Activated CD4-positive, alpha-beta T cell treated with anti-CD3 and anti-CD28 coated beads, Interleukin-10, Interleukin-2, amounts not matched to agents 100 ng/mL and 50 ng/mL, durations not matched to agents 16 hours and 8 hours (primary cell): ENCODE results near the gene KCNG1.
A peak's percentile ranks its signal among the peaks of the same experiment; 100 is the strongest.
"Not testable (repeated sequence)": the region's sequence is repeated elsewhere in the genome, so short reads cannot be mapped to it uniquely, and the experiment has no call there.

Source experiments
- DNase-seq: peaks from one replicate; pipeline ENCODE4 v3.0.0-alpha.2; 2020

The KCNG1 gene, protein sequence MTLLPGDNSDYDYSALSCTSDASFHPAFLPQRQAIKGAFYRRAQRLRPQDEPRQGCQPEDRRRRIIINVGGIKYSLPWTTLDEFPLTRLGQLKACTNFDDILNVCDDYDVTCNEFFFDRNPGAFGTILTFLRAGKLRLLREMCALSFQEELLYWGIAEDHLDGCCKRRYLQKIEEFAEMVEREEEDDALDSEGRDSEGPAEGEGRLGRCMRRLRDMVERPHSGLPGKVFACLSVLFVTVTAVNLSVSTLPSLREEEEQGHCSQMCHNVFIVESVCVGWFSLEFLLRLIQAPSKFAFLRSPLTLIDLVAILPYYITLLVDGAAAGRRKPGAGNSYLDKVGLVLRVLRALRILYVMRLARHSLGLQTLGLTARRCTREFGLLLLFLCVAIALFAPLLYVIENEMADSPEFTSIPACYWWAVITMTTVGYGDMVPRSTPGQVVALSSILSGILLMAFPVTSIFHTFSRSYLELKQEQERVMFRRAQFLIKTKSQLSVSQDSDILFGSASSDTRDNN

DNA sequence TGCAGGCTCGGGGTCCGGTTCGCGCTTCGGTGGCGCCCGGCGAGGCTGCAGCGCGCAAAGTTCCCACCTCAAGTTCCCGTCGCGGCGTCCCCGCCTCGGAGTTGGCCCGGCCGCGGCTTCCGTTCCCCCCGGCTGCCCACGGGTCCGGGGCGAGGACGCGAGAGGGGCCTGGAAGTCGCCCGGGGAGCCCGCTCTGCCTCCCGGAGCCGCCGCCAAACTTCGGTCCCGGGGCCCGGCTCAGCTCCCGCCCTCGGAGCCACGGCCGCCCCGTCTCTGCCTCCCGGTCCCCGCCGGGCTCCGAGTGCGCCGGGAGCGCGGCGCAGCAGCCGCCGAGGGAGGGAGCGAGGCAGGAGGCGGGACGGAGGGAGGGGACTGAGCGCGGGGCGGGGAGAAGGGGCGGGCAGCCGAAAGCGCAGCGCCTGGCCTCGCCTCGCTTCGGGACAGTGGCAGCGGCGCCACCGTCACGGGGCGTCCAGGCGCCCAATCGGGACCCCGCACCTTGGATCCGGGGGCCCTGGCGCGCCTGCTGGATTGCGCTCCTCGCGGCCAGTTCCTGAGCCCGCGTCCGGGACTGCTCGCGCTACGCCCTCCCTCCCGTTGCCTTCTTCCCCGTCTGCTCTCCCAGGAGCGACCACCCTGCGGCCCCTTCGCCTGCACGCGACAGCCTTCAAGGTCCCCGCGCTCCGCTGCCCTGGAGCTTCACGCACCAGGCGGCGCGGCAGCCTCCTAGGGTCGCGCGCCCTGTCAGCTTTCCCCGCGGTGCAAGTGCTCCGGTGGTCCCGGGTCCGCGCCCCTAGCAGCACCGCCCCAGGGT lies at the start of gene KCNG1:
Gene KCNG1, minus strand, starts transcription at position 305 of the 814 bp plus-strand sequence. CDS start 12,769 bp downstream, outside the sequence.
- DNase-seq: peak; percentile 64

DNA sequence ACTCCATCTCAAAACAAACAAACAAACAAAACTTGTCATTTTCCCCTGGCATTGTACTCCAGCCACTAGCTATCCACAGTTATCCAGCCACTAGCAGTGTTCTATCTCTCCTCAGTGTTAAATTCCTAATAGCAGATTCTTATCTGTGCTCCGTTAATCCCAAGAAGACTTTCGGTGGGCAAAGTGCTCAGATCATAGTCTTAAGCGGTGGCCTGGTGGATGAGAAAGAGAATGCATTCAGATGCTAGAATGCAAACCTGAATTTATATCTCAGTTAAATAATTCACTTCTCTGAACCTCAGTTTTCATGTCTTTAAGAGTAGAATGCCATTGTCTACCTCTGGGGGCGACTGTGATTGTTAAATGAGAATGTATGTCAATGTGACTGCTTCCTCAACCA lies 47.7 kb upstream of the KCNG1 start:
- no peak for DNase-seq

DNA sequence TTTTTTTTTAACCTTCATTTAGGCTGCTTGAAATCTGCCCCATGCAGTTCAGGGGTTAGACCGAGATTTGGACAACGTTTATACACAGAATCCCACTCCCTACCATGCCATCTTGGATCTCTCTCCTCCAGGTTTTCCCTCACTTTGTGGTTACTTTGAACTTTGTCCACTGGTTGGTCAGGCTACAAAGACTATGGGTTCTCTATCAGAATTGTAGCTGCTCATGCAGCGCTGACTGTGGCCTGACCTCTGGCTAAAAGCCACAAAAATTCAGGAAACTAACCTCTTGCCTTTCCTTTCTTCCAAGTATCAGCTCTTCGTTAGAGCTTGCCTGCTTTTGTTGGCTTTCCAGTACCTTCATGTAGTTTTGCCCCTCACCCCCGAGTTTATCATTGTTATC lies 44.9 kb upstream of the KCNG1 start:
- DNase-seq: no peak

DNA sequence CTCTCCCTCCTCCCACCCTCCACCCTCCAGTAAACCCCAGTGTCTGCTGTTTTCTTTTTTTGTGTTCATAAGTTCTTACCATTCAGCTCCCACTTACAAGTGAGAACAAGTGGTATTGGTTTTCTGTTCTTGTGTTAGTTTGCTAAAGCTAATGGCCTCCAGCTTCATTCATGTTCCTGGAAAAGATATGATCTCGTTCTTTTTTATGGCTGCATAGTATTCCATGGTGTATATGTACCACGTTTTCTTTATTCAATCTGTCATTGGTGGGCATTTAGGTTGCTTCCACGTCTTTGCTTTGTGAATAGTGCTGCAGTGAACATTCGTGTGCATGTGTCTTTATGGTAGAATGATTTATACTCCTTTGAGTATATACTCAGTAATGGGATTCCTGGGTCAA lies 42.7 kb upstream of the KCNG1 start:
- no peak for DNase-seq

DNA sequence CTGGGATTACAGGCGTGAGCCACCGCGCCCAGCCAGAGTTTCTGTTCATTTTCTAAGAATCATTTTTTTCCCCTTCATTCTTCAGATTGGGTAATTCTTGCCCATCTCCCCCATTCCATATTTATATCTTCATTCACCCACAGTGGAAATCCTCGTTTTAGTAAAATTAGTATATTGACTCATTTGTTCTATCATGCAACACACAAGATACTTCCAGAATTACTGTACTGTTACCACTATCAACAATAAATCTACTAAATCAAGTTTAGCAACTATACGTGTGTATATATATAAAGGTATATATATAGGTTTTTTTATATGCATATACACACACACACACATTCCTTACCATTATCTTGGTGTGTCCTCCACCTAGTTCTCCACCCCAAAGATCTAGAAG lies 41.2 kb upstream of the KCNG1 start:
- DNase-seq: peak; percentile 52

DNA sequence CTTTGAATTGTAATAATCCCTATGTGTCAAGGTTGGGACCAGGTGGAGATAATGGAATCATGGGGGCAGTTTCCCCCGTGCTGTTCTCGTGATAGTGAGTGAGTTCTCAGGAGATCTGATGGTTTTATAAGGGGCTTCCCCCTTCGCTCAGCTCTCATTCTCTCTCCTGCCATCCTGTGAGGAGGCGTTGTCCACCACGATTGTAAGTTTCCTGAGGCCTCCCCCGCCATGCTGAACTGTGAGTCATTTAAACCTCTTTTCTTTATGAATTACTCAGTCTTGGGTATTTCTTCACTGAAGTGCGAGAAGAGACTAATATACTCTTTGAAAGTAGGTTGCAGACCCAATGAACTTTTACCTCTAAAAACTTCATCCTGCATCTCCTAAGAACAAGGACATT lies 39.2 kb upstream of the KCNG1 start:
- DNase-seq: peak; percentile 78

DNA sequence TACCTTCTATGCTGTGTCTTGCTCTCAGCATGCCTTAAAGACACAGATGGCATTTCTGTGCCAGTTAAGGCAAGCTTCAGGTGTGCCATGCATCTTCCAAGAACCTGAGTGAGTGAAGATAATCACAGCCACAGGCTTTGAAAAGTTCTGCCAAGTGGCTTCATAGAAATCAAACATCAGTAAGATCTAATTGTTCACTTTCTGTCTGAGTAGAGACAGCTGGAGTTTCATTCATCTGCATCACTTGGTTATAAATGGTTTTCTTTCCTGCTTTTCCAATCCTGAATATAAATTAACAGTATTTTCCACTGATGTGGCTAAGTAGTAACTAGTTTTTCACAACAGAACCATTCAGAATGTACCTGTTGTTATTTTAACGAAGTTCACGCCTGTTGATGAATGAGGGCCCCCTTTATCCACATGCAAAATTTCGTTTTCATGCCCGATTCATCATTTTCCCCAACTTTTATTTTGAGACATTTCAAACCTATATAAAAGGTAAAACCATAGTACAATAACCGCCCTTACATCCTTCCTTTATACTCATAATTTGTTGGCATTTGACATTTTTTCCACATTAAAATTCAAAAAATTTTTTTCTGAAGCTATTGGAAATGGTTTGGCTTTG lies 38.6 kb upstream of the KCNG1 start:
- no peak for DNase-seq

DNA sequence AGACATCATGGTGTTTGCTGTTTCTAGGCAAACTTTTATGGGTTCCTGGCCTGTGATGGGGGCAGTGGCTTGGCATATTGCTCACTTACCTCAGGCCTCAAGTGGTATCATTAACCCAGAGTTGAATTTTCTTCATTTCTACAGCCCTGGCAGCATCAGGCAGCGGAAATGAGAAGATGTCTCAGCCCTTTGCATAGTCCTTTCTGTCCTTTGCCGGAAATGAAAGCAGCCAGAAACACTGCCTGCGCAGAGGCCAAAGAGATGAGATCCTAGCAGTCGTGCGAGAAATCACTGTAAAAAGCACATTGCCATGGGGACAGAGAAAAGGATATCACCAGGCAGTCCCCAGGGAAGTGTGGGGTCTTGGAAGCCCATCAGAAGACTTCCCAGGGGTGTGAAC lies 37.4 kb upstream of the KCNG1 start:
- no peak for DNase-seq

DNA sequence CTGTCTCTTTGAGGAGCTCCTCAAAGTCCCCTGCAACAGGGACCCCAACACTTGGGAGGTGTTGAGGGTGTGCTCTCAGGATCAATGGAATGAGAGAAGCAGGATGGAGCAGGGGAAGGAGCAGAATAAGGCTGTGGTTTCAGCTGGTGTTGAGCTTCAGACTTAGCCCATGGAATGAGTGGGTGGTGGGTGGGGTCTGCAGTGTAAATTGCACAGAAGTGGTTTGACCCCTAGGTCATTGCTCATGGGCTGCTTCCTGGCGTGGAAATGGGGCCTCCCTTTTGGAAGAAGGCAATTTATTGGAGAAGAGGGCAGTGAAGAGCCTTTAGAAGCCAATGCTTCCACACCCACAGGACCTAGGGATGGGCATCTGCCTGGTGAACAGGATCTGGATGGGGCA lies 37.0 kb upstream of the KCNG1 start:
- DNase-seq: no peak

DNA sequence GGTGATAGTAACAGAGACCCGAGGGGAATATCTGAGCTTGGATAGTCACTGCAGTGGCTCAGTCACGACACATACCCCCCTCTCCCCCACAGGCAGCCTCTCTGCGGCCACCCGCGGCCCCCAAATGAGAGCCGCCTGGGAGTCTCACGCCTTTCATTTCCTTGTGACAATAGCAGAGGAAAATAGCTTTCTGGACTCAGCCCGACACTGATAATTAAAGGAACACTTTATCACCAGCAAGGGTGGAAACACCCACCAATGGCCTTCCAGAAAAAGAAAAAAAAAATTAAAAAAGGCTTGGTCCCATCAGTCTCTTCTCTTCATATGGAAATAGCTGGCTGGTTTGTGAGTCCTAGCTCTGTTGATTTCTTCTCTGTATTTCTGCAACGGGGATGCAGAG lies 35.1 kb upstream of the KCNG1 start:
- DNase-seq: no peak

DNA sequence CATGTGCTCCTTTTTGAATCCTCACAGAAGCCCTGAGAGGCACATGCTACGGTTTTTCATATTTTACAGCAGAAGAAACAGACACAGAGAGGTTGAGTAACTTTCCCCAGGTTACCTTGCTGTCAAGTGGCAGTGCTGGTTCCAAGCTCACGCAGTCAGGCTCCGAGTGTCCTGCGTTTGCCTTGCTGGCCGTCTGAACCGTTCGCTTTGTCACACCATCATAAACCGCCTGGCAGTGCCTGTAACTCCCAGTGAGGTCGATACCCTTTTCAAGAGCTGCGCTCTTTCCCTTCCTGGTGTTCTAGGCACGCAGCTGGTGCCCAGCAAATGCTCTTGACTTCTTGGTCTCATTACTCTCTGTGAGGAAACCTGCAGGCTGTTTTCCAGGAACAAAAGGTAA lies 31.3 kb upstream of the KCNG1 start:
- DNase-seq: no peak

DNA sequence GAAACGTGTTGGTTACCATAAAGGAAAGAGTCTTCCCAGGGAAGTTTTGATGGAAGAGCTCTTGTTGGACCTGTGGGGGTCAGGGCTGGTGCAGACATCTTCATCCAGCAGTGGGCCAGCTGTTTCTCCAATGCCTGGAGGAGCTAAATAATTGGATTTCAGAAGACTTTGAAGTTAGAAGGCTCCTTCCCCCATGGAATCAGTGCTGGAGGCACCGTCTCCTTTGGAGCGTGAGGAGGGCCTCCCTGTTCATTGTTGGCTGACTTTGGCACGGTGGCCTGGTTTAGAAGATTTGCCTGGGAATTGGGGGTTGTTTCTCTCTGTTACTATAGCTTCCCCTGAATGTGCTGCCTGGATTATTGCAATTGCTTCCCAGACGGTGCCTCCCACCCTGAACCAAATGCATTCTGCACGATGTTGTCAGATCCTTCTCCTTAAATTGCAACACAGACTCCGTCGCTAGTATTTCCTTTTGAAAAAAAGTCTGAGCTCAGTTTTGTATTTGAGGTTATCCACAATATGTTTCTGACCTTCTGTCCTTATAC lies 27.7 kb upstream of the KCNG1 start:
- no peak for DNase-seq

DNA sequence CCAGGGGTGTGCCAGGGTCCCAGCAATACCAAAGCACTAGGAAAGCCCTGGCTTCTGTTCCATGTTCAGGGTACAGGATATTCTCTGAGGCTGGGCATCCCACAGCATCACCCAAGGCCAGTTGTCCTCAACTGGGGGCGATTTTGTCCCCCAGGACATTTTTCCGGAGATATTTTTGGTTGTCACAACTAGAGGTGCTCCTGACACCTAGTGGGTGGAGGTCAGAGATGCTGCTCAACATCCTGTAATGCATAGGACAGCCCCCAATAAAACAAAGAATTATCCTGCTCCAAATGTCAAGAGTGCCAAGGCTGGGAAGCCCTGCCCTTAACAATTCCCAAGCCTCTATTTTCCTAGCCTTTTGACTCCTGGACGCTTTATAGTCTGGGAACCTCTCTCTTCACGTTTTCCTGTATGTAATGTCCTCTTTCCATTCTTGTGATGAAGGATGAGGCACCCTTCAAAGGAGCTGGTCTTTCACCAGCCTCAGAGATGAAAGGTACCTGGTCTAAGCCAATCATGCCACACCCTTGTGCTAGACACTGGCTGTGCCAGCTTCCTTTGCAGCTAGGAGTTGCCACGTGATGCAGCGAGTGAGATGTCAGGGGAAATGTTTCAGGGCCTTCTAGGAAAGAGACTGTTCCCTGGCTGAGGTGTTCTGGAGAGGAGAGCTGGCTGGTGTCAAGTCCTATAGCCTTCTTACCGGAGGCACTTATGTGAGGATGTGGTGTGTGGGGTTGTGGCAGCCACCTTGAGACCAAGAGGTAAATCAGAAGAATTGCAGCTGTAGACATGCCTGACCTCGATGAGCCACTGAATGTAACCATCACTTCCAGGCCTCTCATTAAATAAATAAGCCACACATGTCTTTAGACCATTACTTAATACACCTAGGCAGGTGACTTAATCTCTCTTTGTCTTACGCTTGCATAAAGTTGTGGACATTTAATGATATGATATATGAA lies 23.4 kb upstream of the KCNG1 start:
- no peak for DNase-seq

DNA sequence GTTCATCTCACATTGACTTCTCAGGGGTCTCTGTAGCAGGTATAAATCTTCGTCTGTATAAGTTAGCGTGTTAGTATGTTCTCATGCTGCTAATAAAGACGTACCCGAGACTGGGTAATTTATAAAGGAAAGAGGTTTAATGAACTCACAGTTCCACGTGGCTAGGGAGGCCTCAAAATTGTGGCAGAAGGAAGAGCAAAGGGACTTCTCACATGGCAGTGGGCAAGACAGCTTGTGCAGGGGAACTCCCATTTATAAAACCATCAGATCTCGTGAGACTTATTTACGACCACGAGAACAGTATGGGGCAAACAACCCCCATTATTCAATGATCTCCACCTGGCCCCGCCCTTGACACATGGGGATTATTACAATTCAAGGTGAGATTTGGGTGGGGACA lies 22.6 kb upstream of the KCNG1 start:
- not testable (repeated sequence) for DNase-seq

DNA sequence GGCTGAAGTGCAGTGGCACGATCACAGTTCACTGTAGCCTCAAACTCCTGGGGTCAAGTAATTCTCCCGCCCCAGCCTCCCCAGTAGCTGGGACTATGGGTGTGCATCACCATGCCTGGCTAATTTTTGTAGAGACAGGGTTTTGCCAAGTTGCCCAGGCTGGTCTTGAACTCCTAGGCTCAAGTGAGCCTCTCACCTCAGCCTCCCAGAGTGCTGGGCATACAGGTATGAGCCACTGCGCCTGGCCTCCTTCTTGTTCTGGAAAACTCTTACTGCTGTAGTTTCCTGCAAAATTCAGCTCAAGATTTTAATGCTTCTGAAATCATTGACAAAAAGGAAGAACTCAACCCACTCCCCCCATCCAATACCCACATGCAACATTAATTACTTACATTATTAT lies 21.9 kb upstream of the KCNG1 start:
- no peak for DNase-seq

DNA sequence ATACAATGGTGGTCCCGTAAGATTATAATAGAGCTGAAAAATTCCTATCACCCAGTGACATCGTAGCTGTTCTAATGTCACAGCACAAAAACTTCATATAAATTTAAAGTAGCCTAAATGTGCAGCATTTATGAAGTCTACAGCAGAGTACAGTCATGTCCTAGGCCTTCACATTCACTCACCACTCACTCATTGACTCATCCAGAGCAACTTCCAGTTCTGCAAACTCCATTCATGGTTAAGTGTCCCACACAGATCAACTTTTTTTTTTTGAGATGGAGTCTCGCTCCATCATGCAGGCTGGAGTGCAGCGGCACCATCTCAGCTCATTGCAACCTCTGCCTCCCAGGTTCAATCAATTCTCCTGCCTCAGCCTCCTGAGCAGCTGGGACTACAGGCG lies 20.9 kb upstream of the KCNG1 start:
- DNase-seq: no peak

DNA sequence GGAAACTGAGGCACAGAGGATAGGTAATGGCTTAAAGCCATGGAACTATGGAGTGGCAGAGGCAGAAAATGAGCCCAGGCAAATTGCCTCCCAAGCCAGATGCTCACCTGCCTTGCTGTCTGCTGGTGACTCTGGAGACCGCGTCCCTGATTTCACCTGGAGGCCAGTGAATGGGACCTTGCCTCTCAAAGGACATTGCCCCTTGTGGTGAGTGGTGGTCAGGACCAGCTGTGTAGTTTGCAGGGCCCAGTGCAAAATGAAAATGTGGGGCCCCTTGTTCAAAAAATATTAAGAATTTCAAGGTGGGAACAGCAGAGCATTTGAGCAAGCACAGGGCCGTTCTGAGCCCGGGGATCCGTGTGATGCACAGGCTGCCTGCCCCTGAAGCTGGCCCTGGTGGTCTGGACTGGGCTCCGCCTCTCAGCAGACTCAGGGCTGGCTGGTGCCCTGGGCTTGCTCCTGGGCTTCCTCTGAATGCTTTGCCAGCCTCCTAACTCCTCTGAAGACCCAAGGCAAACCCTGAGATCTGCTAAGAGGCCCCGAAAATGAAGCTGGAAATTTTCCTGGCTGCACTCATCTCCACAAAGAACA lies 19.8 kb upstream of the KCNG1 start:
- no peak for DNase-seq

DNA sequence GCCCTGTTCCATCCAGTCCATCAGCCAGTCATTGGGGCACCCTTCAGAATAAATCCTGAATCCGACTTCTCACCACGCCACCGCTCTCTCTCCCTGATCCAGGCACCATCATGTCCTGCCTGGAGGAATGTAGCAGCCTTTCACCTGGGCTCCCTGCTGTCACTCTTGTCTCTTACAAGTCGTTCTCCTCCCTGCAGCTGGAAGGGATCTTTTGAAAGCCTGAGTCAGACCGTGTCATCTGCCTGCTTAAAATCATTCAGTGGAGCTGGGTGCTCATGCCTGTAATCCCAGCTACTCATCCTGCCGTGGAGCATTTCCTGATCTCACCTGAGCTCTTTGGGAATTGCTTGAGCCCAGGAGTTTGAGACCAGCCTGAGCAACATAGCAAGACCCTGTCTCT lies 19.2 kb upstream of the KCNG1 start:
- DNase-seq: no peak

DNA sequence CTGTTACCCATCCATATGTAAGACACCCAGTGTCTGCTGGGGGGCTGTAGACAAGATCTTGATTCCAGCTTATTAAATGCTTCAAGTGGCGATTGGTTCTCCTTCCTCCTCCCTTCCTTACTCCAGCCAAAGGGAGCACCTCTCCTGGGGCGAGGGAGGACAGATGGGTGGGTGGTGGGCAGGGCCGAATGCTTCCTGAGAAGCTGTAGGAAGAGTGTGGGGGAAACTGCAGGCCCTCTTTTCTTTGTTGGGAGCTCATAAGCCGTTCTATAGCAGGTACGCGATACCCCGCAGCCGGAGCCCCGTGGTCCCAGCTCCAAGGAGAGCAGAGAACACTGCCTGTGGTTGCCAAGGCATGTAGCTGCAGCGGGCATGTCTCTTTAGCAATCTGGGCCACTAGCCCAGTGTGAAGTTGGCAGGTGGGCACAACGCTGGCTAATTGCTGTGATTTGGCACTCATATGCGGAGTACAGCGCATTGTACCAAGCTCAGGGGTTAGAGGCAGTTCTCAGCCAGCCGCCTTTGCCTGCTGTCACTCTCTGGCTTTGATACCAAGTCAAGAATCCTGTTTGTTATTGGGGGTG lies 14.7 kb upstream of the KCNG1 start:
- no peak for DNase-seq

DNA sequence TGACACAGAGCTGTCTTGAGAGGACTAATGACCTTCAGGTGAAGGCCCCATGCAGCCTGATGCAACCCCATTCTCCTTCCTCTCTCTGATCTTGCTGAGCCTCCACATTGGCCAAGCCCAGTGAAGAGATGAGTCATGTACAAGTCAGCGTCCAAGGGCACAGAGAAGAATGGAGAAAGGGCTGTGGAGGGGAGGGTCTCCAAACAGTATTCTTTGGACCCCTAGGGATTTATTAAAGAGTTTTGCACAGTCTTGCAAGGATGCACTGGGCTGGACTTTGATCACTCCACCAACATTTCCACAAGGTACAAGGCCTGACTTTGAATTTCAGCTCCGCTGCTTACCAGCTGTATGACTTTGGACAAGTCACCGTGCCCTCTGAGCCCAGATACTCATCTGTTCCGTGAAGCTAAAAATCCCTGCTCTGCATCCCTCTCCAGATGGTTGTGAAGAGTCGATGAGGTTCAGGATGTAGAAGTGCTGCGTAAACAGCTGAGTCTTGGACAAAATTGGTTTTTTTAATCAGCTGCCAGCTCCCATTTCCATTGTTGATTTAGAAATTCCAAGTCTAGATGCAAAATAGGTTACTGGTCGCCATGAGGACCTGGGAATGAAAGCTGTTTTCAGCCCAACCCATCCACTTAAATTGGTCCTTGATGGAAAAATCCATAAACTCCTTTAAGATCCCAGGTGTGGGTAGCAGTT lies 14.1 kb upstream of the KCNG1 start:
- no peak for DNase-seq

DNA sequence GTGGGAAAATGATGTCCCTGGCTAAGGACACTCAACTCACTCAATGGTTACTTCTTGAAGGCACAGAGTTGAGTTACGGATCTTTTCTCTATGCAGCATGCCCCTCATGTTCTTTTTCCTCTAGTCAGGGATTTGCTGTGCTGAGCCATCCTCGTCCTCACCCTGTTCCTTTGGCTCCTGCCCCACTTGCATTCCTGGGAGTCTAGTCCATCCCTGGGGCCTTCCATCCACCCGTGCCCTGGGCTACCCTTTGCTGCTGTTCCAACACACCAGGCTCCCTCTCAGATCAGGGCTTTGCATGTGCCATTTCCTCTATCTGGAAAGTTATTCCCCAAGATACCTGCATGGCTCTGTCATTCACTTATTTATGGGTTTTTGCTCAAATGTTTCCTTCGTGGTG lies 13.3 kb upstream of the KCNG1 start:
- DNase-seq: no peak
